Measurements from ENCODE around the gene MRAP. TPM values are rescaled to one million over a fixed set of nuclear protein-coding genes. Genes with fewer than 3 reads are reported as not detected.
A peak's percentile ranks its signal among the peaks of the same experiment; 100 is the strongest.

MRAP gene
- total RNA-seq, 2 experiments from 2014 or later = not detected

- CTCF ChIA-PET = interaction anchor here (1.8 kb wide), 1 partner anchor 17 kb away, joined by 6 read pairs; no protein-coding TSS in a partner anchor
- peaks cover 30% of the 10 kb centered on the region for H3K36me3 Mint-ChIP-seq (ENCODE audit: low read depth)
- no peak for DNase-seq
Measured at GRCh38 chr21:32319012-32319411, 20.4 kb downstream of the MRAP start.

GRCh38 chr21:32320059-32320458 lies 21.4 kb downstream of the MRAP start:
- Mint-ChIP-seq H3K4me1 (no peaks in the 10 kb centered on the region), H3K9me3 (no peaks in the 10 kb centered on the region), H3K27me3 (no peaks in the 10 kb centered on the region), H3K36me3 (ENCODE audit: low read depth) (peaks cover 35% of the 10 kb centered on the region), H3K27ac (peak overlapping the region; percentile 25), H3K4me3 (no peak overlapping the region)
- ChIA-PET POLR2A (no interaction called here), CTCF (no interaction called here)
- DNase-seq = no peak

More at GRCh38 chr21:32319012-32319411, 20.4 kb downstream of the MRAP start:
- no peaks in the 10 kb centered on the region for H3K9me3 Mint-ChIP-seq
- no peak overlapping the region for H3K4me3 Mint-ChIP-seq
- POLR2A ChIA-PET = no interaction called here
- H3K4me1 Mint-ChIP-seq = no peaks in the 10 kb centered on the region
- H3K27ac Mint-ChIP-seq = no peak overlapping the region
- H3K27me3 Mint-ChIP-seq = no peaks in the 10 kb centered on the region

DNA sequence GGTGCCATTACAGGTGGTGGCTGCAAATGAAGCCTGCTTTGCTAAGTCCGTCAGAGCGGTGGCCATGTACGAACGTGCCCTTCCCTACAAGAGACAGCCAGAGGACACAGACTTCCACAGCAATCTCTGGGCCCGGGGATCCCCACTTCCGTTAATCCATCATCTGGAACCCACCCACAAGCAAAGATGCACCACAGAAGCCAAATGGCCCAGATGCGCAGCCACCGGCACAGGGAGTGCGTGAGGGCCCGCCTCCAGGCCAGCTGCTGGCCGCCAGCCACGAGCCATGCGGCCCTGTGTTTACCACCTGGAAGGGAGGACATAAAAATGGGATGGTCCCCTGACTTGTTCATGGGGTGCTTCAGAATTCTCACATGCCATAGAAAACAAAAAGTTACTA lies 22.1 kb downstream of the MRAP start:
- no peak for DNase-seq
- H3K27ac Mint-ChIP-seq = no peak overlapping the region
- H3K9me3 Mint-ChIP-seq = no peaks in the 10 kb centered on the region
- CTCF ChIA-PET = no interaction called here
- peaks cover 40% of the 10 kb centered on the region for H3K36me3 Mint-ChIP-seq (ENCODE audit: low read depth)
- no peaks in the 10 kb centered on the region for H3K4me1 Mint-ChIP-seq
- POLR2A ChIA-PET = no interaction called here
- no peak overlapping the region for H3K4me3 Mint-ChIP-seq
- H3K27me3 Mint-ChIP-seq = no peaks in the 10 kb centered on the region

DNA sequence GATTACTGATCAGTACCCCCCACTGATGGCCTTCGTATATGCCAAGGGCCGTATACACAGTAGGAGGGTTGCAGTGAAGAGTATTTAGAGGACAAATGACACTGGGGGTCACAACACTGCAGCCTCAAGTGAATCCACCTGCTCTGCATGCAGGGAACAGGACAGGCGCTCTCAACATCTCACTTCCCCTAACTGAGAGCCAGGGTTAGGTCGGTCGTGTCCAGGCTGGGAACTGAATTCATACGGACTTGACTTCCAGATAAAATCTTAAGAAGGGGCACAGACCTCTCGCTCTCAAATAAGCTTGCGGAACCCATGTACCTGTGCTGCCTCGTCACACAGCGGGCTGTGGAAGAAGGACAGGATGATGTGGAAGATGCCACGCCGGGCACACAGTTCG lies 22.8 kb downstream of the MRAP start:
- Mint-ChIP-seq H3K4me3 (no peak overlapping the region), H3K36me3 (ENCODE audit: low read depth) (peaks cover 44% of the 10 kb centered on the region), H3K27ac (no peak overlapping the region), H3K4me1 (no peaks in the 10 kb centered on the region), H3K27me3 (no peaks in the 10 kb centered on the region), H3K9me3 (no peaks in the 10 kb centered on the region)
- DNase-seq = no peak
- ChIA-PET CTCF (no interaction called here), POLR2A (no interaction called here)

DNA sequence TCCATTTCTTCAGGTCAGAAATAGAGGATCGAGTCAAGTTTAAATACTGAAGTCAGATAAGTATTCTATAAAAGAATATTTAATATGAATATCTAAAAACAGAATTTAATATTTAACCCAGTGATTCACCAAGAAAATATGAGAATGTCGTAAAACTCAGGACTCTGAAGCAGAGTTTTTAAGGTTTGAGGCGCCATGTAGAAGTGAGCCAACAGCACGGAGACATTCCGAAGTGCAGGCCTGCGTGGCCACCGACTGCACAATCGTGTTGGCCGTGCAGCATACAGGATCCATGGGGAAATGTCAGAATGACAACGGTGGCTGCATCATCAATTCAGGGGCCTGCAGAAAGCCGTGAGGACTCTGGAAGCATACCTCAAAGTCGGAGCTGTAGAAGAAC lies 23.4 kb downstream of the MRAP start:
- no peak for DNase-seq
- Mint-ChIP-seq H3K4me1 (no peaks in the 10 kb centered on the region), H3K27ac (no peak overlapping the region), H3K4me3 (no peak overlapping the region), H3K27me3 (no peaks in the 10 kb centered on the region), H3K9me3 (no peaks in the 10 kb centered on the region), H3K36me3 (ENCODE audit: low read depth) (peaks cover 48% of the 10 kb centered on the region)
- POLR2A ChIA-PET = no interaction called here
- CTCF ChIA-PET = no interaction called here

- H3K4me1 Mint-ChIP-seq = no peaks in the 10 kb centered on the region
- H3K9me3 Mint-ChIP-seq = no peaks in the 10 kb centered on the region
- DNase-seq = no peak
- CTCF ChIA-PET = no interaction called here
- no peak overlapping the region for H3K27ac Mint-ChIP-seq
- peaks cover 53% of the 10 kb centered on the region for H3K36me3 Mint-ChIP-seq (ENCODE audit: low read depth)
- POLR2A ChIA-PET = no interaction called here
- H3K4me3 Mint-ChIP-seq = no peak overlapping the region
- H3K27me3 Mint-ChIP-seq = no peaks in the 10 kb centered on the region
Measured at GRCh38 chr21:32322676-32323075, 24.0 kb downstream of the MRAP start.

GRCh38 chr21:32325706-32326105 lies 27.1 kb downstream of the MRAP start:
- no peaks in the 10 kb centered on the region for H3K4me1 Mint-ChIP-seq
- CTCF ChIA-PET = interaction anchor here (0.8 kb wide), 1 partner anchor 41 kb away, joined by 3 read pairs; no protein-coding TSS in a partner anchor
- no peaks in the 10 kb centered on the region for H3K9me3 Mint-ChIP-seq
- POLR2A ChIA-PET = no interaction called here
- peaks cover 64% of the 10 kb centered on the region for H3K36me3 Mint-ChIP-seq (ENCODE audit: low read depth)
- no peak for DNase-seq
- no peaks in the 10 kb centered on the region for H3K27me3 Mint-ChIP-seq
- H3K4me3 Mint-ChIP-seq = no peak overlapping the region
- H3K27ac Mint-ChIP-seq = no peak overlapping the region

DNA sequence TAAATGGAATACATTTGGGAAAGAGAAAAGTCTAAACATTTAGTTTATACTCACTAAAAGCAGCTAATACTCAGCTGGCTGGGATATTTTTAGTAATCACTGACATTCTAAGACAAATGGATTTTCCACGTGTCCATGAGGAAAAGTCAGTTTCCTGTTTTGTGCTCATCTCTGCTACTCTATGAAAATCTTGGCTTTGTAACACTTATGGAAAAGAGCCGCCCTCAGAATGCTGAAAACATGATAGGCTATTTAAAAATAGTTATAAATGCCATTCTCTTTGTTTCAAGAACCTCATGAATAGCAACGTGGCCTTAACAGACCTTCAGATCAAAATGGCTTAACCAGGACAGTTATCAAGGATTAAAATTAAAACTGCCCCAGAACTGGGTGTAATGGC lies 29.9 kb downstream of the MRAP start:
- Mint-ChIP-seq H3K9me3 (no peaks in the 10 kb centered on the region), H3K4me1 (no peaks in the 10 kb centered on the region), H3K27me3 (no peaks in the 10 kb centered on the region), H3K4me3 (no peak overlapping the region), H3K36me3 (ENCODE audit: low read depth) (peaks cover 75% of the 10 kb centered on the region), H3K27ac (no peak overlapping the region)
- POLR2A ChIA-PET = no interaction called here
- DNase-seq = no peak
- CTCF ChIA-PET = no interaction called here

DNA sequence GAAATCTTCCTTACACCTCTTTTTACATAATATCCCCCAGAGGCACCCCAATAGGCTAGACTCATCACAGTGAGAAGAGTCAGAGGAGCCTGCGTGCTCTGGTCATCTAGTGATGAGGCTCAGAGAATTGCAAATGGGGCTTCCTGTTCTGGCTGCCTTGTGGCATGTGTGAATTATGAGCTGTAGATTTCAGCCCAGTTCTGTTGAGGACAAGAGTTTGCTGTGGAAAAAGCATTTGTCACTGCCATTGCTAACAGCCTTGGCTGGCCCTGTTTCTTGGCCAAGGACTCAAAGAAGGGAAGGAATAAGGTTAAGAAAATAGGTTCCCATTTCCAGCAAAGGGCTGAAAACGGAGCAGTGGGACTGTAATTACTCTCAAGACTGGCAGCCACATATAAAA lies 30.7 kb downstream of the MRAP start:
- H3K9me3 Mint-ChIP-seq = no peaks in the 10 kb centered on the region
- H3K36me3 Mint-ChIP-seq (ENCODE audit: low read depth) = peaks cover 74% of the 10 kb centered on the region
- no peaks in the 10 kb centered on the region for H3K4me1 Mint-ChIP-seq
- ChIA-PET CTCF (no interaction called here), POLR2A (no interaction called here)
- H3K27ac Mint-ChIP-seq = no peak overlapping the region
- no peak for DNase-seq
- no peak overlapping the region for H3K4me3 Mint-ChIP-seq
- H3K27me3 Mint-ChIP-seq = no peaks in the 10 kb centered on the region

GRCh38 chr21:32329776-32330175 lies 31.1 kb downstream of the MRAP start:
- Mint-ChIP-seq H3K4me3 (no peak overlapping the region), H3K27ac (no peak overlapping the region), H3K9me3 (no peaks in the 10 kb centered on the region), H3K36me3 (ENCODE audit: low read depth) (peaks cover 75% of the 10 kb centered on the region), H3K27me3 (no peaks in the 10 kb centered on the region), H3K4me1 (no peaks in the 10 kb centered on the region)
- CTCF ChIA-PET = no interaction called here
- POLR2A ChIA-PET = no interaction called here
- no peak for DNase-seq

DNA sequence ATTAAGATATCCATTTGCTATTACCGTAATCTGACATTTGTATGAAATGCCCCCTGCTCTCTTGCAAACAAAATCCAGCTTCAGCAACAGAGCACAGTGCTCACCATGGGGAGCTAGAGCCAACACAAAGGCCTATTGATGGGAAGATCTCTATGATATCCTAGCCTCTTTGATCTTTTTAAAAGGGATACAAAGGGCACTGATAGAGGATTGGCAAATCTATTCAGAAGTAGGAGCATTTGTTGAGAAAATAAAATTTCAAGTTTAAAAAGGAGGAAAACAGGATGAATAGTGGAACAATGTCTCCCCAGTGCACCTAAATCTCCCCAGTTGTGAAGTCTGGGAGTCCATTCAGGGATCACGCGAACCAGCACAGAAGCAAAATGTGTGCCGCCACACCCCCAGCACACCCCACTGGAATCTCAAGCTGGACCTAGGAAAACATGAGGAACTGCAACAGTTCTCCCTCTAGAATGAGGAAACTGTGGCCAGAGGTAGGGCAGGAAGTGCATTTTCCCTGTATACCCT lies 32.2 kb downstream of the MRAP start:
- H3K9me3 Mint-ChIP-seq = no peaks in the 10 kb centered on the region
- H3K4me1 Mint-ChIP-seq = no peaks in the 10 kb centered on the region
- ChIA-PET POLR2A (no interaction called here), CTCF (interaction anchor here (0.6 kb wide), 2 partner anchors 20 to 56 kb away, joined by 3 to 4 read pairs; no protein-coding TSS in a partner anchor)
- H3K4me3 Mint-ChIP-seq = no peak overlapping the region
- H3K36me3 Mint-ChIP-seq (ENCODE audit: low read depth) = peaks cover 76% of the 10 kb centered on the region
- no peaks in the 10 kb centered on the region for H3K27me3 Mint-ChIP-seq
- DNase-seq = no peak
- H3K27ac Mint-ChIP-seq = peak overlapping the region; percentile 60

DNA sequence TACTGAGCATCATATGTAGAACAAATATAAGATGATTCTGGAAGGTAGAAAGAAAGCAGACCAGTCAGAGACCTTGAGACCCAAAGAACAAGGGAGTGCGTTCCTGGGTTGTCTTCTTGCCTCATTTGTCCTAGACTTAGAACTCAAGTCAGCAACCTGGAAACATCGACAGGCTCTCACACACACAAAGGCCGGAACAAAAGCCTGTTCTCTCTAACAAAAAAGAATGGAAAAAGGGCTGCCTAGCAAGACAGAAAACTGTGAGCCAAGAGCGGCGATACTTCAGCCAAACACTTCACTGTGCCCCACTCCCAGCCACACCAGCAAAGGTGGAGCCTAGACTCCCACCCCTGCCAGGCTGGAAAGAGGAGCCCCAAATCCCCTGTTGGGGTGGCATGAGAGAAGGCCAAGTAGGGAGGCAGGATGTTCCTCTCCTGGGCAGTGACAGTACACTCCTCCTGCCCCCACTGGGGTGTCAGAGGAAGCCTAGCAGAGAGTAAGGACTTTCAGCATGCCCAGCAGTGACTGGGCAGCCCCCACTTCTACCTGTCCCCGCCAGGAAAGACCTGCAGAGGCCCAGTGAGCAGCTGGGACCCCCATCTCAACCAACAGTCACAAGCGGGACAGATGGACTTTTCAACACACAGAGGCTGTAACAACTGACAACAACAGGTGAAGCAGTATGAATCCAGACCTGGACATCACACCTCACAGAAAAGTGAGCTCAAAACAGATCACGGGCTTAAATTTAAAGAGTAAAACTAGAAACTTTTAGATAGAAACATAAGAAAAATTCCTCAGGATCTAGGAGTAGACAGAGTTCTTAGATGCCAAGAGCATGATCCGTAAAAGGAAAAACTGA lies 33.0 kb downstream of the MRAP start:
- Mint-ChIP-seq H3K9me3 (no peaks in the 10 kb centered on the region), H3K27ac (no peak overlapping the region), H3K27me3 (no peaks in the 10 kb centered on the region), H3K36me3 (ENCODE audit: low read depth) (peaks cover 77% of the 10 kb centered on the region), H3K4me1 (no peaks in the 10 kb centered on the region), H3K4me3 (no peak overlapping the region)
- ChIA-PET POLR2A (no interaction called here), CTCF (no interaction called here)
- DNase-seq = no peak

DNA sequence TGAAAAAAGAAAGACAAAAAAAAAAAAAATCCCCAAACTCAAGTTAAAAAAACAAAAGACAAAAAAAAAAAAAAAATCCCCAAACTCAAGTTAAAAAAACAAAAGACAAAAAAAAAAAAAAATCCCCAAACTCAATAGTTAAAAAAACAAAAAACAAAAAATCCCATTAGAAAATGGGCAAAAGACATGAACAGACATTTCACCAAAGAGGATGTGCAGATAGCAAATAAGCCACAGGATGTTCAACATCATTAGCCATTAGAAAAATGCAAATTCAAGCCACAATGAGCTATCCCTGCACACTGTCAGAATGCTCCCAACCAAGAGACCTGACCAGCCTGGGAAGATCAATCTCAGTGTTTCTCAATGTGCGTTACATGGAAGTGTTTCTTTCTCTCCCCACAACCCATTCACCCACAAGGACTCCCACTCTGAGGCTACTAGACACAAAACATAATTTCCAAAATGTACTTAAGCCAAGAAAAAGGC lies 33.9 kb downstream of the MRAP start:
- POLR2A ChIA-PET = no interaction called here
- H3K36me3 Mint-ChIP-seq (ENCODE audit: low read depth) = peaks cover 75% of the 10 kb centered on the region
- no peak overlapping the region for H3K27ac Mint-ChIP-seq
- H3K4me3 Mint-ChIP-seq = no peak overlapping the region
- DNase-seq = no peak
- H3K4me1 Mint-ChIP-seq = no peaks in the 10 kb centered on the region
- no peaks in the 10 kb centered on the region for H3K27me3 Mint-ChIP-seq
- CTCF ChIA-PET = no interaction called here
- no peaks in the 10 kb centered on the region for H3K9me3 Mint-ChIP-seq
